GM19395 (cell line): ENCODE results near the gene CHSY1.
A peak's percentile ranks its signal among the peaks of the same experiment; 100 is the strongest.

Source experiments
- ATAC-seq: cut with Tn5 transposase; IDR thresholded peaks from one replicate; pipeline ENCODE4 v1.9.1; 2021; ENCODE audit warnings: mild to moderate bottlenecking, moderate library complexity; ENCODE audit not compliant: unreplicated experiment

Gene CHSY1

GRCh38 chr15:101189409-101190091, 62.3 kb downstream of the CHSY1 start:
- ATAC-seq: no peak

GRCh38 chr15:101188637-101189408, 63.0 kb downstream of the CHSY1 start:
- ATAC-seq: peak; percentile 76

DNA sequence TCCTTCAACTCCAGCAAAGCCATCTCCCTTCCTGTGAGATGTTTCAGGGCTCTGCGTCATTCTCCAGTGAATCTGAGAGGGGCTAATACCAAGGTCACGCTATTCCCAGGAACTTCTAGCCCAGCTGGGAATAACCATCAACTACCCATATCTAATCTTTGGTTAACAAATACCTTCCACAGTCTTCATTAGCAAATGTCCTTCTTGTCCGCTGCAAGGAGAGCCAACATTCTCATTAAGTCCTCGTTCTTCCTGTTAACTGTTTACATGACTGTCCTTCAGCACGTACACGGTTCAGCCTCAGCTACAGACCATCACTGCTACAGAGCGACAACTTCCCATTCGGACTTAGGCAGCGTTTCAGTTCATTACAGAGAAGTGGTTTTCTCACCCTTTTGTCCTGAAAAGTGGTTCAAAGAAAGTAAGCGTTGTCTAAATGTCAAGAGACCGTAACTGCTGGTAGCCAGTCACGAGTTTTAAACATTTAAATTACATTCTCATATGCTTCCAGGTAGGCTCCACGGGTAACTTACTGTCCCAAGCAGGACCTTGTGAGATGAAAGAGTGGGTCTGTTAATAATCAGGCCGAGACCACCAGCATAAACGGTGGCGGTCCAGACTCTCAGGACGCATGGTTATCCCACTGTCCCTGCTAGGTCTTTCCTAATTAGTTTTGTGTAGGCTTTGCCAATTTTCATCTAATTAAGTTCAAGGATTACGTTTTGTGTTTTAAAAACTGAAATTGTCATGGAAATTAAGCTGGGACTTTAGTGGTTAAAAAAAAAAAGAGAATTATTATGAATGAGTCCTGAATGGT, 63.8 kb downstream of the CHSY1 start:
- peak; percentile 35 for ATAC-seq

GRCh38 chr15:101185770-101186169, 66.1 kb downstream of the CHSY1 start:
- no peak for ATAC-seq

DNA sequence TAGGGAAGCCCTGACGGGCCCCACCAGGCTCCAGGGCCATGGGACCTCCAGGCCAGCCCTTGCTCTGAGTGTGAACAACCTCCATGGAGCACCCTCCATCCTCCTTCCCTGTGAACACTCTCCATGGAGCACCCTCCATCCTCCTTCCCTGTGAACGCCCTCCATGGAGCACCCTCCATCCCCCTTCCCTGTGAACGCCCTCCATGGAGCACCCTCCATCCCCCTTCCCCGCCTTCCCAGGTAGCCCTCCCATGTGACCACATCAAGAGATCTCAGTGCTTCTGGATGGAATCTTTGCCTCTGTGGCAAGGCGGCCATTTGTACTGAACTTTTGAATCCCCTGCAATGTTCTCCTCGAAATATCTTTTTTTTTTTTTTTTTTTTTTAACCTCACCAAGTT, 66.5 kb downstream of the CHSY1 start:
- no peak for ATAC-seq

DNA sequence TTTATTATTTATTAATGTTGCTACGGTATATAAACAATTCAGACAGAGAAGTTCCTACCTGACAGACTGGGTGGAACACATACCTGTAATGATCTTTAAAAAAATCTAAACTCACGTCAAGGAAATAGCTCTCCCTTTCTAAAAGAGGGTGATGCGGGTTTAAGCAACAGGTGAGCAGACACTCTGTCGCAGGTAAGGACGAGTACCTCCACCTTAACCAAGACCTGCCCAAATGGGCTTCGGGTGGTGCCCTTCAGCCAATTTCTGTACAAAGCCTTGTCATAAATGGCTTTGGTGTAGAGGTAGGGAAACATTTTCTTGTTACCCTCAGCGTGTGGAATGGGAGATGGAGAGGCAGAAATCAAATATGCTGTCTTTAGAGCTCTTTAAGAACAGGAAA, 67.0 kb downstream of the CHSY1 start:
- ATAC-seq: no peak

DNA sequence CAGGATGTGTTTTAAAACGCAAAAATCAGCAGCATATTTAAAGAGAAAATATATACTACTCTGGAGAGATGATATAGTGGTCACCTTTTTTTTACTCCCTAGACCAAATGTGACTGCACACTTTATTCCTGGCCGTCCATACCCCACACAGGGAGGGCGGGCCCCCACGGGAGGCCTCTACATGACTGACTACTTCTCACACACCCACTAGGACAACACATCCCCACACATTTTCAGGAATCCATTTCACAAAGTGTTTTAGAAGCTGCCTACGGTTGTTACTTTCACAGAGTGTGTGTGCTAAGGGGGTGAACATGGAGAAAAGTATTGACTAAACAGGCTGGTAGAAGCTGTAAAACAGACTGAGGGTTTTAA, 67.9 kb downstream of the CHSY1 start:
- no peak for ATAC-seq

- ATAC-seq: no peak
Observed at GRCh38 chr15:101183226-101183930, 68.5 kb downstream of the CHSY1 start.

DNA sequence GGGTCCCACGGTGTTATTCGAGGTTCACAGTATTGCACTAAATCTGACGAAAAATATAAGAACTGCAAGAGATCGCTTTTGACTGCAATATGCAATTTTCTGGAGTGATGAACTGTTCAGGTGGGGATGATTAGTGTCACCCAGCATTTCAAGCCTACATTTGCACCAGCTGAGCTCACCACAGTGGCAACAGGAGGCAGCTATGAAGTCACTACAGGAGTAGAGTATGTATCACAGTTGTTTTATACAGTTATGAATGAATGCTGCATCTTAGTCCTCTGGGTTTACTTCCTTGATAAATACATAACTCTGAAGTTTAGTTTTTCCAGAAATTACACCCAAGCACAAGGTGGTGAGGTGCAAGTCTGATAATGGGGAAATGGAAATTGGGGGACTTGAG, 69.6 kb downstream of the CHSY1 start:
- no peak for ATAC-seq

GRCh38 chr15:101181349-101181748, 70.5 kb downstream of the CHSY1 start:
- ATAC-seq: no peak

DNA sequence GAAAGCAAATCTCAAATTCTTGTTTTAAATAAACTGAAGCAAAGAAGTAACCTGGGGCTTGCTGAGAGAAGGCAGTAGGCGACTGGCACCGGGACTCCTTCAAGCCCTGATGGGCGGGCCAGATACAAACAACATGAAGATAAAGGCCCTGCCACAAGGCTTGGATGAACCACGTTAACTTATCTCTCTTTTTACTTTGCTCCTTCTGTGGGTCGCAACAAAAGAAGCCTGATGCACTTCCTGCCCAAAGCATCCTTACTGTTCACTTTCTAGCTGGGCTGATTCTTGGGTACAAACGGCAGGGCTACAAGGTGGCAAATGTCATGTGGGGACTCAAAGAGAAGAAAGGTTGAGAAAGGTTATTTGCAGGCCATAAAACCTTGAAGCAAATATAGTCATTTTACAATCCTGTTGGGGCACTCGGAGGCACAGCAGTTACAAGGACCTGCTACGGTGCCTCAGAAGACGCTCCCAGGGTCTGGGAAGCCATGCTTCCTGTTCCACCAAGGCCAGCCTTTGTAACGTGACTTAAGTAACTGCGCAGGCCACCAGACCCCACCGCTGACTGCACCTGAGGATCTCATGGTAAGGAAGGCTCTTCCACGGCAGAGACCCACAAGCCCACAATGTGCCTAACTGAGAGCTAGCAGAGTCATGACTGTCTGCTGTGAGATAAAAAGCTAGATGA, 71.1 kb downstream of the CHSY1 start:
- ATAC-seq: no peak

DNA sequence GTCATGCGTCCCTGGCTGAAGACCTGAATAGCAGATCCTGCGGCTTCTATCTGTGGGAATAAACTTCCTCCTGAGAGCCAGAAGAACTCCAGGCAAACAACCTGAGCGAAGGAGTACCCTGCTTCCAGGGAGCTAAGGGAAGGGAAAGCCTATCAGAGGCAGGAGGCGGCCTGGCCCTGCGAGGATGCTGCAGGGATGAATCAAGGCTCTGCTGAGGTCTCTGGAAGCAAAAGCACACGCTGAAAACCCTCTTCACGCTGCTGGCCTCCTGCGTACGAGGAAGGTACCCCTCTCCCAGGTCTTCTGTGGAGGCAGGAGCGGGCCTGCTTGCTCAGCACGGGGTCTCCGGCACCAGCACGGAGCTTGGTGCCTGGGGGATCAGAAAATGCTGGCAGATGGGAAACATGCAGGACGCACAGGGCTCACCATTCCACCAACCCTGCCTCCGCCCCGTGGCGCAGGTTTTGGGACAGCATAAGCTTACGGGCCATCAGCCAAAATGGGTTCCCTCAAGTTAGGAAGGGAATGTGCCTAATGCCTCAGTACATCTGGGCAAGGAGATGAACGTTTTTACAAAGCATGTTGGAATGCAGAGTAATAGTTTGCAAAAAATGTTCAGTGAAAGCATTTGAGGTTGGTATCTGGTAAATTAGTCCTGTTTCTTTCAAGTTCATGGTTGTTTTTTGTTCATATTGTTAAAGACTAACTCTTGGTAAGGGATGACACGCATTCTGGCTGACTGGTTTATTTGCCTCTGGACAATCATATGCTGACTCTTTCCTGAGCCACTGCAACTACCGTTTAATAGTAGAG, 72.3 kb downstream of the CHSY1 start:
- no peak for ATAC-seq

- ATAC-seq: no peak
Observed at GRCh38 chr15:101178931-101179330, 72.9 kb downstream of the CHSY1 start.

- no peak for ATAC-seq
Observed at GRCh38 chr15:101178479-101178878, 73.4 kb downstream of the CHSY1 start.

GRCh38 chr15:101177866-101178265, 74.0 kb downstream of the CHSY1 start:
- ATAC-seq: no peak

GRCh38 chr15:101176625-101177024, 75.2 kb downstream of the CHSY1 start:
- no peak for ATAC-seq

GRCh38 chr15:101175401-101175800, 76.4 kb downstream of the CHSY1 start:
- no peak for ATAC-seq

- ATAC-seq: no peak
Observed at GRCh38 chr15:101174152-101174920, 77.5 kb downstream of the CHSY1 start.
